Sigmoid colon (tissue), 7 donors: ENCODE data around the gene PIRT. TPM values are rescaled to one million over a fixed set of nuclear protein-coding genes. Genes with fewer than 3 reads are reported as not detected.

Experiments
- DNase-seq: peaks from one replicate; pipeline ENCODE4 v3.0.0-alpha.2; 2019
- H3K27ac ChIP-seq, 4 donors: fragments of 200-600 bp; sonication (generic); one replicate each; pipeline ENCODE4 v1.5.1; 2016 to 2019; ENCODE audit warnings: mild to moderate bottlenecking in 1 of 4
- H3K27me3 ChIP-seq, 3 donors: fragments of 200-600 bp; sonication (generic); one replicate each; pipeline ENCODE4 v1.5.1; 2019; ENCODE audit warnings: mild to moderate bottlenecking in 1 of 3
- H3K36me3 ChIP-seq, 4 donors: fragments of 200-600 bp; sonication (generic); one replicate each; pipeline ENCODE4 v1.5.1; 2016 to 2019
- H3K4me1 ChIP-seq, 4 donors: fragments of 200-600 bp; sonication (generic); one replicate each; pipeline ENCODE4 v1.5.1; 2017 to 2019
- H3K4me3 ChIP-seq, 4 donors: fragments of 200-600 bp; sonication (generic); one replicate each; pipeline ENCODE4 v1.5.1; 2017 to 2019; ENCODE audit warnings: mild to moderate bottlenecking in 2 of 4, moderate library complexity in 1 of 4
- H3K9me3 ChIP-seq, 4 donors: fragments of 200-600 bp in 3 of 4; sonication (generic) in 3 of 4; one replicate each; pipeline versions ENCODE4 v1.5.1 to v1.6.1; 2013 to 2019
- CTCF ChIP-seq, 4 experiments: fragments of 450-650 bp in 3 of 4; fragments of 200-600 bp in 1 of 4; IDR thresholded peaks; one replicate each; pipeline ENCODE4 v1.5.1; 2016 to 2019; ENCODE audit warnings: antibody characterized with exemption in 4 of 4, mild to moderate bottlenecking in 3 of 4, moderate library complexity in 2 of 4
- EP300 ChIP-seq, 4 donors: sonication (generic); formaldehyde crosslinking; IDR thresholded peaks; one replicate each; pipeline ENCODE4 v1.6.1; 2017; ENCODE audit warnings: antibody characterized with exemption in 4 of 4
- POLR2A ChIP-seq, 2 donors: fragments of 450-650 bp; IDR thresholded peaks; one replicate each; pipeline ENCODE4 v1.6.1; 2016; ENCODE audit warnings: antibody characterized with exemption in 2 of 2, mild to moderate bottlenecking in 2 of 2, moderate library complexity in 2 of 2
- POLR2AphosphoS5 ChIP-seq, 4 donors: sonication (generic); formaldehyde crosslinking; IDR thresholded peaks; one replicate each; pipeline ENCODE4 v1.6.1; 2017; ENCODE audit warnings: antibody characterized with exemption in 4 of 4
- WGBS, 2 donors: extraction: QIAGEN DNeasy Blood & Tissue Kit; methylation state at CpG; one replicate each; pipeline ENCODE4 v1.1.7; 2013; 5-methylcytosine and 5-hydroxymethylcytosine counted together
- intact Hi-C: fragments of 100-400 bp; cut with DNase I; formaldehyde crosslinking; loops from one replicate; pipeline ENCODE4 v1.15.1; 2023
- polyA plus RNA-seq, 3 donors: library from polyadenylated mRNA; stranded (reverse); fragments of 200-250 nt; gene quantifications; one replicate each; pipeline ENCODE4 v1.2.3, GENCODE V29; 2013
- total RNA-seq, 4 donors: library from RNA; depleted of rRNA; stranded (reverse); fragments of >200 nt; gene quantifications; one replicate each; pipeline ENCODE4 v1.1.0, GENCODE V29; 2016
- donor health status: healthy with polysubstance abuse.
- donor health status: Bipolar disorder and iron deficiency.
- donor health status: healthy.

The PIRT gene
- total and polyA plus RNA-seq, 7 donors, result 0.46 to 10.3 (median 3.6) TPM

- no peaks in the 10 kb centered on the region for H3K36me3 ChIP-seq
- intact Hi-C loops, result no loop called here
- H3K27ac ChIP-seq, result peak overlapping the region in 1 of 4 donors; percentile 24
- DNase-seq, result no peak
- 18 to 64% methylated on average over 14 of the region's 14 CpGs for WGBS, 2 donors
- TF ChIP-seq POLR2A (IDR thresholded peaks at IDR 0.05), result peak in 1 of 2 donors; percentile 38
- TF ChIP-seq POLR2AphosphoS5 (IDR thresholded peaks at IDR 0.05), result no peak
- H3K27me3 ChIP-seq, result no peaks in the 10 kb centered on the region
- peaks cover 0 to 5% (median 0%) of the 10 kb centered on the region in 4 donors for H3K4me1 ChIP-seq
- H3K9me3 ChIP-seq, result no peaks in the 10 kb centered on the region
- H3K4me3 ChIP-seq, result no peak overlapping the region
Measured at GRCh38 chr17:10802496-10803284, 35.2 kb downstream of the PIRT start.

GRCh38 chr17:10799407-10799806 is 38.5 kb downstream of the PIRT start:
- Histone ChIP-seq H3K27ac (no peak overlapping the region), H3K4me3 (no peak overlapping the region), H3K36me3 (no peaks in the 10 kb centered on the region), H3K9me3 (no peaks in the 10 kb centered on the region), H3K4me1 (peaks cover 0 to 6% (median 0%) of the 10 kb centered on the region in 4 donors), H3K27me3 (no peaks in the 10 kb centered on the region)
- TF ChIP-seq POLR2AphosphoS5 (IDR thresholded peaks at IDR 0.05) (no peak), CTCF (IDR thresholded peaks at IDR 0.05) (no peak), POLR2A (IDR thresholded peaks at IDR 0.05) (no peak), EP300 (IDR thresholded peaks at IDR 0.05) (no peak)
- intact Hi-C loops, result no loop called here
- WGBS, 2 donors, result 15 to 65% methylated on average over 7 of the region's 7 CpGs
- DNase-seq, result no peak

- H3K9me3 ChIP-seq, result no peaks in the 10 kb centered on the region
- intact Hi-C loops, result no loop called here
- DNase-seq, result no peak
- no peak for TF ChIP-seq EP300 (IDR thresholded peaks at IDR 0.05)
- no peaks in the 10 kb centered on the region for H3K27me3 ChIP-seq
- H3K4me3 ChIP-seq, result no peak overlapping the region
- 22 to 53% methylated on average over 7 of the region's 7 CpGs for WGBS, 2 donors
- no peaks in the 10 kb centered on the region for H3K36me3 ChIP-seq
- H3K4me1 ChIP-seq, result peaks cover 0 to 6% (median 0%) of the 10 kb centered on the region in 4 donors
- no peak overlapping the region for H3K27ac ChIP-seq
Measured at GRCh38 chr17:10798910-10799309, 39.0 kb downstream of the PIRT start.

- Histone ChIP-seq H3K4me3 (no peak overlapping the region), H3K27ac (no peak overlapping the region)
- DNase-seq, result no peak
Measured at GRCh38 chr17:10798332-10798749, 39.5 kb downstream of the PIRT start.

GRCh38 chr17:10797476-10798328 is 40.2 kb downstream of the PIRT start:
- Histone ChIP-seq H3K27ac (no peak overlapping the region), H3K9me3 (no peaks in the 10 kb centered on the region), H3K4me3 (no peak overlapping the region), H3K36me3 (no peaks in the 10 kb centered on the region), H3K27me3 (no peaks in the 10 kb centered on the region), H3K4me1 (peaks cover 0 to 6% (median 0%) of the 10 kb centered on the region in 4 donors)
- TF ChIP-seq EP300 (IDR thresholded peaks at IDR 0.05) (no peak), POLR2AphosphoS5 (IDR thresholded peaks at IDR 0.05) (no peak), CTCF (IDR thresholded peaks at IDR 0.05) (no peak)
- intact Hi-C loops, result no loop called here
- DNase-seq, result no peak
- 21 to 67% methylated on average over 11 of the region's 11 CpGs for WGBS, 2 donors

More at GRCh38 chr17:10798332-10798749, 39.5 kb downstream of the PIRT start:
- no peak for TF ChIP-seq CTCF (IDR thresholded peaks at IDR 0.05)
- no peak for TF ChIP-seq EP300 (IDR thresholded peaks at IDR 0.05)
- TF ChIP-seq POLR2AphosphoS5 (IDR thresholded peaks at IDR 0.05), result no peak
- no peak for TF ChIP-seq POLR2A (IDR thresholded peaks at IDR 0.05)
- Histone ChIP-seq H3K36me3 (no peaks in the 10 kb centered on the region), H3K9me3 (no peaks in the 10 kb centered on the region), H3K4me1 (peaks cover 0 to 6% (median 0%) of the 10 kb centered on the region in 4 donors), H3K27me3 (no peaks in the 10 kb centered on the region)
- intact Hi-C loops, result no loop called here
- 8 to 38% methylated on average over 3 of the region's 3 CpGs for WGBS, 2 donors
